Esophagus squamous epithelium (tissue), 4 donors: ENCODE measurements around the gene TTC5.
A peak's percentile ranks its signal among the peaks of the same experiment; 100 is the strongest.

Experiments
- POLR2A ChIP-seq, 4 donors: fragments of 450-650 bp; IDR thresholded peaks; one replicate each; pipeline ENCODE4 v1.6.1; 2017; ENCODE audit warnings: antibody characterized with exemption in 4 of 4, mild to moderate bottlenecking in 4 of 4, moderate library complexity in 3 of 4
- TF ChIP-seq, protein P1 (sequence below), 6 experiments: fragments of 450-650 bp in 4 of 6; fragments of 200-600 bp in 2 of 6; sonication (generic) in 2 of 6; IDR thresholded peaks; one replicate each; pipeline ENCODE4 v1.5.1; 2016 to 2019; ENCODE audit warnings: antibody characterized with exemption in 6 of 6, mild to moderate bottlenecking in 4 of 6, moderate library complexity in 4 of 6

DNA sequence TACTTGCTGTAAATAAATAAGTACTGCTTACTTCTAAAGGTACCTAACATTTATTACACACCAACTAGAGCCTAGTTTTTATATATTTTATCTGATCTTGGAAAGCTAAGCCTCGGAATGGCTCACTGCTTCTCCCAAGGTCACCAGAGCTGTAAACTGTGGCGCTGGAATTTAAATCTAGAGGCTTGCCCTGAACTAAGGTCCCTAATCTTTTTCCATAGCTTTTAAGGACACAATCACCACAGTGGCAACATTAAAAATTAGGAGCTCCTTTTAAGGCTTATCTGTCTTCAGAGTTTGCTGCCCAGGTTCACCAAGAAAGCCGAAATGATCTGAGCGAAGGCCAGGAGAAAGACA is 26.7 kb upstream of the TTC5 start:
- TF ChIP-seq, protein P1, sequence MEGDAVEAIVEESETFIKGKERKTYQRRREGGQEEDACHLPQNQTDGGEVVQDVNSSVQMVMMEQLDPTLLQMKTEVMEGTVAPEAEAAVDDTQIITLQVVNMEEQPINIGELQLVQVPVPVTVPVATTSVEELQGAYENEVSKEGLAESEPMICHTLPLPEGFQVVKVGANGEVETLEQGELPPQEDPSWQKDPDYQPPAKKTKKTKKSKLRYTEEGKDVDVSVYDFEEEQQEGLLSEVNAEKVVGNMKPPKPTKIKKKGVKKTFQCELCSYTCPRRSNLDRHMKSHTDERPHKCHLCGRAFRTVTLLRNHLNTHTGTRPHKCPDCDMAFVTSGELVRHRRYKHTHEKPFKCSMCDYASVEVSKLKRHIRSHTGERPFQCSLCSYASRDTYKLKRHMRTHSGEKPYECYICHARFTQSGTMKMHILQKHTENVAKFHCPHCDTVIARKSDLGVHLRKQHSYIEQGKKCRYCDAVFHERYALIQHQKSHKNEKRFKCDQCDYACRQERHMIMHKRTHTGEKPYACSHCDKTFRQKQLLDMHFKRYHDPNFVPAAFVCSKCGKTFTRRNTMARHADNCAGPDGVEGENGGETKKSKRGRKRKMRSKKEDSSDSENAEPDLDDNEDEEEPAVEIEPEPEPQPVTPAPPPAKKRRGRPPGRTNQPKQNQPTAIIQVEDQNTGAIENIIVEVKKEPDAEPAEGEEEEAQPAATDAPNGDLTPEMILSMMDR (IDR thresholded peaks at IDR 0.05): peak in 1 of 6 experiments; percentile 3
- no peak for TF ChIP-seq POLR2A (IDR thresholded peaks at IDR 0.05)
